CD4-positive, alpha-beta T cell treated with Interleukin-4 for 4 hours (primary cell): ENCODE results near the gene LSM2.

Source experiments
- DNase-seq: peaks from one replicate; pipeline ENCODE4 v3.0.0-alpha.2; 2020

Gene LSM2

DNA sequence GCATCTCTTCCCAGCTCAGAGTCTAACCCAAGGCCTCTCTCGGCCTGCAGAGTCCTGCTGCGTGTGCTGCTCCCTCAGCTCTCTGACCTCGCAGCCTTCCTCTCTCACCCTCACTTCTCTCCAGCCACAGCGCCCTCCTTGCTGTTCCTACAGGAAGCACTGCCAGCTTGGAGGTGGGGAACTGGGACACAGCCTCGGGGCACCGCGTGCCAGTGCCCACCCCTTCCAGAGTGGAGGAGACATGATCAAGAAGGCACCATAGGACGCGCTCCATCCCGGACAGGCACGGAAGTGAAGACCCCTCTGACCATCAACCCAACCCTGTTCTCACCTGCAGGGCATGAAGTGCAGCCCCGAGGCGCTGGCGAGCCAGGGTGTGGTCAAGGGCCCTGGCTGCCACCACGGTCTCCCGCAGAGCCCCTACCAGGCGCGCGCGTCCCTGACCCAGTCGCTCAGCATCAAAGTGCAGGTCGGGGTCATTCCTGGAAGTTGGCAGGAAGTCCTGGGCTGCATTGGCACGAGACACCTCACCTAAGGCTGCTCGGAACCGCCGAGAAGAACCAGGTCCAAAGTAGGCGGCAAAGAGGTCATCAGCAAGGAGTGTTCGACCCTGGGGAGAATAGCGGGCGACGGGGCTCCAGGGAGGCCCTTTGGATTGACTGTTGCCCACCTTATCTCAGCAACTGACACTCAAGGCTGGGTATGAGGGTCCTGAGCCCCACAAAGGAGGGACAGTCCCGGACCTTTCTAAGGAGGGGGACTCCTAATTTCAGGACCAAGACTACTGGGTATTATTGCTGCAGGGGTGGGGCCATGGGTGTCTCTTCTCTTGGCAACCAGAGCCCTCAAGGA is 30.9 kb downstream of the LSM2 start:
- no peak for DNase-seq

DNA sequence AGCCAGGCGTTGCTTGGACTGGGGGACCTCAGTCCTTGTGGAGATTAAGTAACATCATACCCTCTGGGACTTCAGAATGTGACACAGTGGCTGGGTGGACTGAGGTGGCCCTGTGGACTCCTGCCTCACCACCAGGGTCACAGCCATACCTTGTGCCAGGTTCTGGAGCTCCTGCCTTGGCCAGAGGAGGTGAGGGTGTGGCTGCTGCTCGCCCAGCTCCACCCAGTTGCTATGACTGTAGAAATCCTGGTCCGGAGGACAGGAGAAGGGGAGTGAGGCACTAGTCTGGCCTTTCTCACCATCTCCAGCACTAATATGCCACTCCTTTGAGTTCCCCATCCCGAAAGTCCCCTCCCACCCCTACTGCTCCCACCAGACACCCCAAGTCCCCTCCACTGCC is 31.6 kb downstream of the LSM2 start:
- no peak for DNase-seq

DNA sequence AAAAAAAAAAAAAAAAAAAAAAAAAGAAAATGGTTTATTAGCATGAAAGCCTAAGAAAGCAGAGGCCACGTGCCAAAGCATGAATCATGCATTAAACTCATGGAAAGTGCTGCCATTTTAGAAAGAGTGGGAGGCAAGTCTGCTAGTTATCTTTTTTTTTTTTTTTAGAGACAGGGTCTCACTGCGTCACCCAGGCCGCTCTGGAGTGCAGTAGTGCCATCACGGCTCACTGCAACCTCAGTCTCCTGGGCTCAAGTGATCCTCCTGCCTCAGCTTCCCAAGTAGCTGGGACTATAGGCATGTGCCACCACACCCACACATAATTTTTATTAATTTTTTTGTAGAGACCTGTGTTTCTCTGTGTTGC is 34.8 kb downstream of the LSM2 start:
- peak; percentile 23 for DNase-seq

DNA sequence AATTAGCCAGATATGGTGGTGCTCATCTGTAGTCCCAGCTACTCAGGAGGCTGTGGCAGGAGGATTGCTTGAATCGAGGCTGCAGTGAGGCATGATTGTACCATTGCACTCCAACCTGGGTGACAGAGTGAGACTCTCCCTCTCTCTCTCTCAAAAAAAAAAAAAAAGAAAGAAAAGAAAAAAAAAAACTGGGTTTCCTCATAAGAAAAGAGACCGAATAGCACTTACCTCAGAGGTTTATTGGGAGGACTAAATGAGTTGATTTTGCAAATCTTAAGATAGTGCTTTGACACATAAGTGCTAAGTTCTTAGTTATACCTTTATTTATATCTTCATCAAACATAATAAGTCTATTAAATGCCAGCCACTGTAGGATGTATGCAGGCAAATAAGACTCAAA is 35.9 kb downstream of the LSM2 start:
- DNase-seq, result no peak

DNA sequence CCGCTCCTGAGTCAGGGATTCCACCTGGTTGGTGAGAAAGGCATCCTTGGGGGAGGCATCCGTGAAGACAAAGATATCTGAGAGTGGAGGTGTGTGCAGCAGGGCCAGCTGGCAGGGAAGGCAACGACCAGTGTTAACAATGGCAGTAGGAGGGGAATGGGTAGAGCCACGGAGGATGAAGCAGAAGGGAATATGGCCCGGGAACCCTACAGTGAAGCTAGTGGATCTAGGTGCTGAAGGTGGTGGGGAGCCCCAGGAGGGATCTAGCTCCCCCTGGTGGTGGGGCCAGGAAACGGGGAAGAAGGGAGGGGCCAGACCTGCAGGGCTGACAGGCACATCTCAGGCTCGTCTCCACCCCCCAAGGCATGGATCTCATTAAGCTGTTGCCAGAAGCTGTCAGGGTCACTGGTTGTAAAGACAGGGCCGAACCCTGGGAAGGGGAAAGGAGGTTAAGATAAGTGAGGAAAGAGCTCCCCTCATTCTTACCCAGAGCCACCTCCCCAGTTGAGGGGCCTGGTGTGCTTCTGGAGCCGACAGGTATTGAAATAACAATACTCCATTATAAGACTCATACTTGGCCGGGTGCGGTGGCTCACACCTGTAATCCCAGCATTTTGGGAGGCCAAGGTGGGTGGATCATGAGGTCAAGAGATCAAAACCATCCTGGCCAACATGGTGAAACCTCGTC is 36.9 kb downstream of the LSM2 start:
- peak; percentile 77 for DNase-seq

DNA sequence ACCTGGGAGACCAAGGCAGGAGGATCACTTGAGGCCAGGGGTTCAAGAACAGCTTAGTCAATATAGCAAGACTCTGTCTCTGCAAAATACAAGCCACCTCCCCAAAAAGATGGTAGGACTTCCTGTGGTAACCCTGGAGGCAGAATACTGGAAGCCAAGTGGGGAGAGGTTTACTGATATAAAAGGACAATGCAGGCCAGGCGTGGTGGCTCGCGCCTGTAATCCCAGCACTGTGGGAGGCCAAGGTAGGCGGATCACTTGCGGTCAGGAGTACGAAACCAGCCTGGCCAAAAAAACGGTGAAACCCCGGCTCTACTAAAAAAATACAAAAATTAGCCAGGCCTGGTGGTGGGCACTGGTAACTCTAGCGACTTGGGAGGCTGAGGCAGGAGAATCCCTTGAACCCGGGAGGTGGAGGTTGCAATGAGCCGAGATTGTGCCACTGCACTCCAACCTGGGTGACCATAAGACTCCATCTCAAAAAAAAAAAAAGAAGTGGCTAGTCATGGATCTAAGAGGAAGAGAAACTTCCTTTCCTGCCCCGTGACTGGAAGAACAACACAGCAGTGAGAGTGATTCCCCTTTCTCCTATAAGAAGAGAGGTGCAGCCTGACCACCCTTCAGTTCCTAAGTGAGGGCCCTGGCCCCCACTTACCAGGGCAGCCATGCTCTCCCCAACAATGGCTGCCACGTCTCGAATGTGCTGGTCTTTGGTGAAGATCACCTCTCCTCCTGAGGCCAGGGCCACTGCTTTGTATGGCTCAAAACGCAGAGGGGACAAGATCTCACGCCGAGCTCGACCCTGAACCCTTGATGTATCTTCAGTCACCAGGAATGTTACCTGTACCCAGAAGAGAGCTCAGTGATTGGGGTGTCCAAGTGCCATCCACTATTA is 38.2 kb downstream of the LSM2 start:
- no peak for DNase-seq

DNA sequence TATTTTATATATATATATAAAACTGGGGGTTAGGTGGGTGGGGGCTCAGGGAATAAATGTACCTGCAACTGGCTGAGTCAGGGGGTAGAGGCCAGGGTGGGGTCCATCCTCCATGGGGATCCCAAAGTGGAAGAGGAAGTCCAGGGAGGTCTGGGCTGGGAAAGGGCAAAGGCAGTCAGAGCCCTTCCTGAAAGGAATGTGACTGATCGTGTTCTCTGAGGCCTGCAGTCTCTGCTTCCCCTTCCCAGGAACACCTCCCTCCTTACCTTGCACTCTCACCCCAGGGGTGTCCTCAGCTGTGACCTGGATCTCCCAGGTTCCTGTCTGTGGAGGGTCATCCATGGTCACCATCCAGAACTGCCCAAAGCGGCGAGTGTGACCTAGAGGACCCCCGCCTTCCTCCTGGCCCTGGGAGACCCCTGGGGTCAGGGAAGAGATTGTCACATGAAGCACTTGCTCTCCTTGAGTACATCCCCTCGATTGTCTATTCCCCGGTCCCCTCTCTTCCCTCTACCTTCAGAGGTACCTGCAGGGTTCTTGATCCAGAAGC is 39.6 kb downstream of the LSM2 start:
- no peak for DNase-seq

DNA sequence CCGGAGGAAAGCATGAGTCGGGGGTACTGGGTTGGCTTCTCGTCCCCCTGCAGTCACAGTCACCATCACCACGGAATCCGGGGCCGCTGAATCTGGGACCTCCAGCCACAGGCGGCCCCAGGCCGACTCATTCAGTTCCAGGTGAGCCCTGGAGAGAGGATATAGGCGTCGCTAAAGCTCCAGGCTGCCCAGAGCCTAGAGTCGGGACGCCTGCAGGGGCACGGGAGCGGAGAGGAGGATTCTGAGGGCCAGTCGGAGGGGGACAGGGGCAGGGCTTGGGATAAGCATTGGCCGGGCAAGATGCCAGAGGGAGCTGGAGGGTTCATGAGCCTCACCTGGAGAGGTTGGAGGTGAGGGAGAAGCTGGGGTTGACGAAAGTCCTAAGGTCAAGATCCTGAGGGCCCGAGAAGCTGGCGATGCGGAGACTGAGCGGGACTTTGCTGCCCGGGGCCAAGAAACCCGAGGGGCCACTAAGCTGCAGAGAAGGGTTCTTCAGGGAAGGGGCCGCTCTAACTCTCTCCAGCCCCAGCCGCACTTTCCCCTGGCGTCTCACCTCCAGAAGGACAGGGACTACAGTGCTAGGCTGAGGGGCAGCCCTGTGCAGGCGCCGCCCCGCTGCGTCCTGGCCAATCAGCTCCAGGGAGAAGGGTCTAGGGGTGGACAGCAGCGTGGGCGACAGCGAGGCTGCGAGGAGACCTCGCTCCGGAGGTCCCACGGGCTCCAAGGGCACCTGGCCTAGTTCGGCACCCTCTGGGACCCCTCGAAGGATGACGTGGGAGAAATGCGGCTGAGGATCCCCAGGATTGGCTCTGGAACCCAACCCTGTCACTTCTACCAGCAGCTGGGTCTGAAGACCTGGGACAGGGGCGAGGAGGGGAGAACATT is 40.6 kb downstream of the LSM2 start:
- no peak for DNase-seq

DNA sequence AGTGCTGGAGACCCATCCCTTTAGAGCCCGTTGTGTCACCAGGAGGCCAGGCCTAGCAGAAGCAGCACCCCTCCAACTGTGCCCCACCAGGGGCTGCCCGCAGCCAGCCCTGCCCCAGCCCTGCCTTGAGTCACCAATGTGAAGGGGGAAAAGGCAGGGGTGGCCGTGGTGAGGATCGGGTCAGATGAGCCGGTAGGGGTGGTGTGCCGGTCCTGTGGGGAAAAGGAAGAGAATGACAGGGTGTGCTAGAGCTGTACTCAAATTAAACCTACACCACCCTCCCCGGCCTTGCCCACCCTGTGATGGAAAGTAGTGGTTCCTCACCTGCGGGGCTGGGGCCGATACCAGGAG is 41.2 kb downstream of the LSM2 start:
- no peak for DNase-seq

DNA sequence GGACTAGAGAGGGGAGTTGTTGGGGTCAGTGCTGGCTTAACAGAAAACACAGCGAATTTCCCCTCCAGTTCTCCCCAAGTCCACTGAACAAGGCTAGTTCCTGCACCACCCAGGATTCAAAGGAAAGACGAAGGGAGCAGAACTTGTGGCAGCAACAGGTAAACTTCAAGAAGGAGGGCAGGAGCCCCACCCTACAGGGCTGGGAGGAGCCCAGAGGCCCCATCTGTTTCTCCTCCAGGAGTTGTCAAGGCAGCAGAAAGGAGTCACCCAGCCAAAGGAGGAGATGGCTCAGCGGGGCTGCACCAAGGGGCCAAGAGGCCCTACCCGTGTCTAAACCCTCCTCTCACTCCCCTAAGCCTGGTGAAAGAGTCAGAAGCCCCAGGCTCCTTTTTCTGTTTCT is 42.6 kb downstream of the LSM2 start:
- DNase-seq, result no peak

DNA sequence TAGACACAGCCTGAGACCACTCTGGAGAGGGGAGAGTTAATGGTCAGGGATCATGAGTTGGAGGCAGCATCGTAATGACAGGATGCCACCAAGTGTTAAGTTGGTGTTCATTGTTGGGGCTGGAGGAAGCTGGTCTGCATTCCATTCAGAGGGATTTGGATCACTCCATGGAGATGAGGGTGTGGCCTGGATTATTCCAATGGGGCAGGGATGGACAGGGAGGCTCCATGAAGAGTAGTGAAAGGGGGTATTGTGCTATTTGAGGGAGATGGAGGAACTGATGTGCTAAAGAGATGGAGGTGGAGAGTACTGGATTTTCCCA is 43.2 kb downstream of the LSM2 start:
- DNase-seq, result no peak

DNA sequence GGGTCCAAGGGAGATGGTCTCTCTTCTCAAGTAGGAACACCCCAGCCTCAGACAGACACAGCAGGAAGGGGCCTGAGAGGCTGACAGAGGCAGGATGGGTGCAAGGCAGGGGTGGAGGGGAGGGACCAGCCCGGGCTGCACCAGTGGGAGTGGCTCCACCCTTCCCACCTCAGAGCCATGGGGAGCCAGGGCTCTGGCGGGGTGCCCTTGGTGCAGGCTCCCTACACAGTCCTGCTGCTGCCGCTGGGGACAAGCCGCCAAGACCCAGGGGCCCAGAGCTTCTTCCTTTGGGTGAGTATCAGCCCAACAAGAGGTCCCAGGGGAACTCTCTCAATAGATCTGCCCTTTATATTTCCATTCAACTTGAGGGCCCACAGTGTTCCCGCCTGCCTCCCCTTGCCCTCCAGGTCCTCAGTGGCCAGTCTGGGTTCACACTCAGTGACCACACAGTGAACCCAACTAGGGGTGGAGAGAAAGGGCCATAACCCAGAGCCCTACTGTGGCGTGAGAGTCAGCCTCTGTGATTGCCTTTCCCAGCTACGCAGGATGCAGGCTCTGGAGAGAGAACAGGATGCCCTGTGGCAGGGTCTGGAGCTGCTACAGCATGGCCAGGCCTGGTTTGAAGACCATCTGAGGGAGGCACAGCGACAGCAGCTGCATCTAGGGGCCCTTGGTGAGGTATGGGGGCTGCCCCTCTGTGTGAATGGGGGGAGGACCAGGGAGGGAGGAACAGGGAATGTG is 43.7 kb downstream of the LSM2 start:
- DNase-seq, result no peak

DNA sequence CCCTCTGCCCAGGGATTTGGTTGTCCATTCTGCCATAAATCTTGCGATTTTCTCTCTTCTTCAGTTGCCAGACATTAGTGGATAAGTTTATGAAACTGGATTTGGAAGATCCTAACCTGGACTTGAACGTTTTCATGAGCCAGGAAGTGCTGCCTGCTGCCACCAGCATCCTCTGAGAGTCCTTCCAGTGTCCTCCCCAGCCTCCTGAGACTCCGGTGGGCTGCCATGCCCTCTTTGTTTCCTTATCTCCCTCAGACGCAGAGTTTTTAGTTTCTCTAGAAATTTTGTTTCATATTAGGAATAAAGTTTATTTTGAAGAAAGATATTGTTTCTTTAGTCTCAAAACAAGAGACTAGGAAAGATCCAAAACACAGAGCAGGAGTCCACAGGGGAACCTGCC is 44.4 kb downstream of the LSM2 start, which contains the start of gene SAPCD1:
Gene SAPCD1, plus strand, starts transcription at position 301 of the 400 bp plus-strand sequence. CDS start 399 bp downstream, outside the sequence.
- DNase-seq, result no peak

DNA sequence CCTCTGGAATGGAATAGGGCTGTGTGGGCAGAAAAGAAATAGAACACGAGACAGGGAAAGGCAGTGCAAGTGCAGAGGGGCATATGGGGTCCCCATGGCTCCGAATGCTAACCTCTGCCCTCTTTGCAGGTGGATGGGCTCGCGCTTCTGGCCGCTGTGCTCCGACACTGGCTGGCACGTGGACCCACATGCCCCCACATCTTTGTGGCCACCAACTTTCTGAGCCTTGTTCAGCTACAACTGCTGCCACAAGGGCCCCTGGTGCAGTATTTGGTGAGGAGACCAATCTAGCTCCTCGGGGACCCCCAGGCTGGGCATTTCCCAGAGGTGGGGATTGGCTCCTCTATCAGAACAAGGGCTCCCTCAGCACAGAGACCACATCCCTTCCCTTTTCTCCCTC is 45.4 kb downstream of the LSM2 start:
- DNase-seq, result no peak

DNA sequence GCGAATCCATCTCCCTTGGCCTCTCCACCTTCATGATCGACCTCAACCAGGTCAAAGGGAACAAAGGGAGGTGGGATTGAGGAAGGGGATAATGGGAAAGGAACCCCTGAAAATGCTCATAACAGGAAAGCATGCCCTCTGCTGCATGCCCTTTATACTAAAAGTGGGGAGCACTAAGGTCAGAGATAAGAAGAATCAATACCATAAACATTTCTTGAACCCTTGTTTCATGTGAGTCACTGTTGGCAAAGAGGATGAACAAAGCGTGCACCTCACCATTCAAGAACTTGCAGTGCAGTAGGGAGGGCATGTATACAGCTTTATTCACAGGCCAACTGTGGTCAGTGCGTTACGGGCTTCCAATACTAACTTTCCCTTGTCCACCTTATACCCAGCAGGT is 46.0 kb downstream of the LSM2 start:
- no peak for DNase-seq

DNA sequence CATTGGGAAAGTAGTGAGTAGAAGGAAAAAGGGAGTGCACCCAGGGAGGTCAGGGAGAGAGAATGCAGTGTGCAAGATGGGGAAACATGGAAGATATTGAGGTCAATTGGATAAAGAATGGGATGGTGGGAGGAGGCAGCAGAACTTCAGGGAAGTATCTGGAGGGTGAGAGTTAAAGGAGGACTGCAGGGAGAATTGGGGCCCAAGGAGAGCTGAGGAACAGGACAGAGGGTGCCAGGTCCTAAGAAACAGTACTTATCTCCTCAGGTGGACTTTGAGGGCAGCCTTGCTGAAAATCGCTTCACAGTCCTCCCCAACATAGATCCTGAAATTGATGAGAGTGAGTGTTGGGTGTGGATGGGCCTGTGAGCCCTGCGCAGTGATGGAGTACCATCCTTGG is 48.5 kb downstream of the LSM2 start:
- no peak for DNase-seq

DNA sequence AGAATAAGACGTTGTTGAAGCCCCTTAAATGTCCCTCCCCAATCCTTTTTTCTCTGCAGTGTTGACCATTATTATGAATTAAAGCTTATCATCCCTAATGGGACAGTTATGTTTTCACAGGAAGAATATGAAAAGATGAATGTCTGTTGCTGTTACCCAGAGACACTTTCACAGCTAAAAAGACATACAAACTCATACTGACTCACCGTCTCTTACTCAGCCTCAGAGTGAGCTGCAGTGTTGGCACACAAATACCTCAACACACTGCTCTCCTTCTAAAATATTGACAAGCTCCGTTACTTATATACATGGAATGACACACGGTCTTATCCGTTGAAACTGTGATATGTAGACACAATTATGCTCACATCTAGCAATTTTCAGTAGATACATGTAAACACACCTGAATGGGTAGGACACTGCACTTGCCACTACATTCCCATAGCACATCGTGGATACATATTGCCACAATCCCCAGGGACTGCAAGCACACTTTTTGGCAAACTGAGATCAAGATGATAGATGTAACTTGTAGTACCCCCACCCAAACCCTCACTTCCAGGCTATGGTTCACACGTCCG is 53.9 kb downstream of the LSM2 start:
- DNase-seq, result no peak

DNA sequence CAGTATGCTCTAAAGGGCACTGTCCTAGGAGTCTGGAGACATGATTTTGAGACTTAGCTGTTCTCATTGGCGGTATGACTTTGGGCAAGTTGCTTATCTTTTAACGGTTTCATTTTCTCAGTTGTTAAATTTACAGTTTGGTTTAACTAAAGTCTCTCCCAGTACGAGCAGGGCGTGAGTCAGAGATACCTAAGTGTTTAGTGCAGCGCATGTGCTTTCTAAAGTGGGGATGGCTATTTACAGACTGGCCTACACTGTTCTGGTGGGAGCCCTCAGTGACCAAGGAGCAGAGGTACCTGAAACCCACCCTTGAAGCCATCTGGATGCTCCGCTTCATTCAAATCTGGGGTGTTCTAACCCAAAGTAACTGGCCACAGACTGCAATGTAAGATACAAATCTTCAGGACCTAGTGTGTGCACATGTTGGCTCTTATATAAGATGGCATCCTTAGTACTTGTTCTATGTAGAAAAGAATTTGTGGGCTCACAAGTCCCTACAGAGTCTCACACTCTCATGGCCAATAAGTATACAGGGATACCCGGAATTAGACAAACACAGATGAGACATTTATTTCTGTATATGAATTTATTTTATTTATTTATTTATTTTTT is 56.2 kb downstream of the LSM2 start:
- DNase-seq, result no peak

DNA sequence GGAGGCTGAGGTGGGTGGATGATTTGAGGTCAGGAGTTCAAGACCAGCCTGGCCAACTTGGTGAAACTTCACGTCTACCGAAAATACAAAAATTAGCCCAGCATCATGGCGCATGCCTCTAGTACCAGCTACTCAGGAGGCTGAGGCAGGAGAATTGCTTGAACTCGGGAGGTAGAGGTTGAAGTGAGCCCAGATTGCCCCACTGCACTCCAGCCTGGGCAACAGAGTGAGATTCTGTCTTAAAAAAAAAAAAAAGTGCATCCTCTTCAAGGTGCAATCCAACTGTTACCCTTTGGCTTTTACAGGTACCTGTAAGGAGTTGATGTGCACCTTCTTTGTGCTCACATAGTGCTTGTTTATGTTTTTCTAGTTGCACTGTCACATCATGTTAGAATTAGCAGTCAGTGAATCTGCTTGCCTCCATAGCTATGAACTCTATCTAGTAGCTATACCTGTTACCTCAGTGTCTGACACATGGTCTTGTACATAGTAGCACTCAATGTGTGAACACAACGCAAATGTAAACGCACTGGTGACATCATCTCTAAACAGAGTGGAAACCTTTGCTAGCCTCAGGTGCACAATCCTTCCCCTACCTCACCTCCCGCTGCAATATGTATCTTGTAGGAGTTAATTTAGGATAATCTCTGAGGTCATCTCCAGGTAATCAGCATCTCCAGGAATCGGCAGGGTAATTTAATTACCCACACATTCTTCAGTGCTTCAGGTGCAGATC is 57.3 kb downstream of the LSM2 start:
- DNase-seq, result no peak
